Measurements from ENCODE around the gene BIK.

The BIK gene

GRCh38 chr22:43167001-43167589, 56.5 kb downstream of the BIK start:
- H3K27ac ChIP-seq (ENCODE audit: low read depth, low read length) = no peak overlapping the region
- WGBS (ENCODE audit: extremely low coverage, insufficient coverage, insufficient read length) = no CpG with 5 or more reads among the region's 19 CpGs
- peaks cover 23 to 35% of the 10 kb centered on the region in 2 experiments for H3K36me3 ChIP-seq (ENCODE audit: control insufficient read depth in 1 of 2, insufficient read depth in 2 of 2, low read length in 2 of 2)

GRCh38 chr22:43168471-43169309, 58.1 kb downstream of the BIK start:
- Histone ChIP-seq H3K36me3 (ENCODE audit: control insufficient read depth in 1 of 2, insufficient read depth in 2 of 2, low read length in 2 of 2) (peaks cover 33 to 45% of the 10 kb centered on the region in 2 experiments), H3K14ac (ENCODE audit: low read length) (no peak overlapping the region), H4K12ac (ENCODE audit: low read depth, low read length) (no peak overlapping the region), H2BK12ac (ENCODE audit: low read length) (peak overlapping the region; percentile 23), H3K4me3 (ENCODE audit: low read depth, low read length) (no peak overlapping the region), H3K4me2 (ENCODE audit: low read length) (peak overlapping the region; percentile 12), H3K9ac (ENCODE audit: low read length) (no peak overlapping the region), H3K79me2 (ENCODE audit: control insufficient read depth, insufficient read depth, low read length, poor library complexity) (no peaks in the 10 kb centered on the region), H3K27ac (ENCODE audit: low read depth, low read length) (peak overlapping the region; percentile 2), H4K91ac (ENCODE audit: low read depth, low read length) (peak overlapping the region; percentile 13), H3K27me3 (ENCODE audit: insufficient read depth, low read length) (no peaks in the 10 kb centered on the region), H2AK5ac (ENCODE audit: low read length) (peak overlapping the region; percentile 22), H3K4ac (ENCODE audit: low read depth, low read length) (no peak overlapping the region), H3K4me1 (ENCODE audit: control insufficient read depth in 1 of 2, insufficient read depth in 2 of 2, low read length in 2 of 2) (peaks cover 10 to 12% of the 10 kb centered on the region in 2 experiments), H2AFZ (ENCODE audit: insufficient read depth, low read length, poor library complexity) (no peak overlapping the region), H3K23ac (ENCODE audit: low read length) (no peak overlapping the region), H3K9me3 (ENCODE audit: insufficient read depth, low read depth, low read length) (no peaks in the 10 kb centered on the region), H3K18ac (ENCODE audit: low read length) (peak overlapping the region; percentile 15), H4K8ac (ENCODE audit: low read depth, low read length) (peak overlapping the region; percentile 22), H2BK120ac (ENCODE audit: insufficient read depth, low read length, poor library complexity) (no peak overlapping the region), H3K79me1 (ENCODE audit: low read length) (peaks cover 4% of the 10 kb centered on the region), H2BK5ac (ENCODE audit: low read depth, low read length, poor library complexity) (no peak overlapping the region)
- DNase-seq = peak; percentile 42 to 46
- no CpG with 5 or more reads among the region's 25 CpGs for WGBS (ENCODE audit: extremely low coverage, insufficient coverage, insufficient read length)

More at GRCh38 chr22:43167001-43167589, 56.5 kb downstream of the BIK start:
- Histone ChIP-seq H3K4ac (ENCODE audit: low read depth, low read length) (no peak overlapping the region), H3K27me3 (ENCODE audit: insufficient read depth, low read length) (no peaks in the 10 kb centered on the region), H3K9ac (ENCODE audit: low read length) (no peak overlapping the region), H2BK12ac (ENCODE audit: low read length) (no peak overlapping the region), H2AFZ (ENCODE audit: insufficient read depth, low read length, poor library complexity) (no peak overlapping the region), H2BK120ac (ENCODE audit: insufficient read depth, low read length, poor library complexity) (no peak overlapping the region), H3K4me3 (ENCODE audit: low read depth, low read length) (no peak overlapping the region), H3K18ac (ENCODE audit: low read length) (no peak overlapping the region), H4K91ac (ENCODE audit: low read depth, low read length) (no peak overlapping the region), H3K4me2 (ENCODE audit: low read length) (no peak overlapping the region), H3K23ac (ENCODE audit: low read length) (no peak overlapping the region), H4K12ac (ENCODE audit: low read depth, low read length) (no peak overlapping the region), H2AK5ac (ENCODE audit: low read length) (no peak overlapping the region), H4K8ac (ENCODE audit: low read depth, low read length) (no peak overlapping the region), H3K79me1 (ENCODE audit: low read length) (peaks cover 4% of the 10 kb centered on the region), H3K4me1 (ENCODE audit: control insufficient read depth in 1 of 2, insufficient read depth in 2 of 2, low read length in 2 of 2) (peaks cover 10 to 12% of the 10 kb centered on the region in 2 experiments), H3K9me3 (ENCODE audit: insufficient read depth, low read depth, low read length) (peaks cover 1% of the 10 kb centered on the region), H2BK5ac (ENCODE audit: low read depth, low read length, poor library complexity) (no peak overlapping the region), H3K79me2 (ENCODE audit: control insufficient read depth, insufficient read depth, low read length, poor library complexity) (no peaks in the 10 kb centered on the region), H3K14ac (ENCODE audit: low read length) (no peak overlapping the region)
- no peak for DNase-seq

- H3K14ac ChIP-seq (ENCODE audit: low read length) = no peak overlapping the region
- H3K23ac ChIP-seq (ENCODE audit: low read length) = no peak overlapping the region
- no peak overlapping the region for H4K8ac ChIP-seq (ENCODE audit: low read depth, low read length)
- no peak overlapping the region for H2BK5ac ChIP-seq (ENCODE audit: low read depth, low read length, poor library complexity)
- peaks cover 4% of the 10 kb centered on the region for H3K79me1 ChIP-seq (ENCODE audit: low read length)
- H3K4me3 ChIP-seq (ENCODE audit: low read depth, low read length) = no peak overlapping the region
- H3K4me1 ChIP-seq (ENCODE audit: control insufficient read depth in 1 of 2, insufficient read depth in 2 of 2, low read length in 2 of 2) = peaks cover 10 to 12% of the 10 kb centered on the region in 2 experiments
- WGBS (ENCODE audit: extremely low coverage, insufficient coverage, insufficient read length) = no CpG with 5 or more reads among the region's 23 CpGs
- H4K91ac ChIP-seq (ENCODE audit: low read depth, low read length) = no peak overlapping the region
- H3K9me3 ChIP-seq (ENCODE audit: insufficient read depth, low read depth, low read length) = no peaks in the 10 kb centered on the region
- no peak overlapping the region for H3K4ac ChIP-seq (ENCODE audit: low read depth, low read length)
- no peak for DNase-seq
- no peak overlapping the region for H3K18ac ChIP-seq (ENCODE audit: low read length)
- H3K79me2 ChIP-seq (ENCODE audit: control insufficient read depth, insufficient read depth, low read length, poor library complexity) = no peaks in the 10 kb centered on the region
- H3K36me3 ChIP-seq (ENCODE audit: control insufficient read depth in 1 of 2, insufficient read depth in 2 of 2, low read length in 2 of 2) = peaks cover 40 to 54% of the 10 kb centered on the region in 2 experiments
- no peak overlapping the region for H3K9ac ChIP-seq (ENCODE audit: low read length)
- H3K4me2 ChIP-seq (ENCODE audit: low read length) = no peak overlapping the region
- no peak overlapping the region for H2BK12ac ChIP-seq (ENCODE audit: low read length)
- H3K27ac ChIP-seq (ENCODE audit: low read depth, low read length) = no peak overlapping the region
- no peak overlapping the region for H4K12ac ChIP-seq (ENCODE audit: low read depth, low read length)
- H3K27me3 ChIP-seq (ENCODE audit: insufficient read depth, low read length) = no peaks in the 10 kb centered on the region
- H2AK5ac ChIP-seq (ENCODE audit: low read length) = no peak overlapping the region
- H2AFZ ChIP-seq (ENCODE audit: insufficient read depth, low read length, poor library complexity) = no peak overlapping the region
- no peak overlapping the region for H2BK120ac ChIP-seq (ENCODE audit: insufficient read depth, low read length, poor library complexity)
Observed at GRCh38 chr22:43169310-43170130, 59.0 kb downstream of the BIK start.

- Histone ChIP-seq H2BK12ac (ENCODE audit: low read length) (no peak overlapping the region), H3K4me3 (ENCODE audit: low read depth, low read length) (no peak overlapping the region), H3K4me1 (ENCODE audit: control insufficient read depth in 1 of 2, insufficient read depth in 2 of 2, low read length in 2 of 2) (peaks cover 10 to 12% of the 10 kb centered on the region in 2 experiments), H3K9me3 (ENCODE audit: insufficient read depth, low read depth, low read length) (no peaks in the 10 kb centered on the region), H4K8ac (ENCODE audit: low read depth, low read length) (no peak overlapping the region), H3K4me2 (ENCODE audit: low read length) (no peak overlapping the region), H3K27me3 (ENCODE audit: insufficient read depth, low read length) (no peaks in the 10 kb centered on the region), H3K36me3 (ENCODE audit: control insufficient read depth in 1 of 2, insufficient read depth in 2 of 2, low read length in 2 of 2) (peaks cover 44 to 55% of the 10 kb centered on the region in 2 experiments), H3K14ac (ENCODE audit: low read length) (no peak overlapping the region), H3K4ac (ENCODE audit: low read depth, low read length) (no peak overlapping the region), H4K91ac (ENCODE audit: low read depth, low read length) (no peak overlapping the region), H2AFZ (ENCODE audit: insufficient read depth, low read length, poor library complexity) (no peak overlapping the region), H3K23ac (ENCODE audit: low read length) (no peak overlapping the region), H3K18ac (ENCODE audit: low read length) (no peak overlapping the region), H2AK5ac (ENCODE audit: low read length) (no peak overlapping the region), H3K27ac (ENCODE audit: low read depth, low read length) (no peak overlapping the region), H3K79me2 (ENCODE audit: control insufficient read depth, insufficient read depth, low read length, poor library complexity) (no peaks in the 10 kb centered on the region), H4K12ac (ENCODE audit: low read depth, low read length) (no peak overlapping the region), H2BK120ac (ENCODE audit: insufficient read depth, low read length, poor library complexity) (no peak overlapping the region), H3K79me1 (ENCODE audit: low read length) (peaks cover 4% of the 10 kb centered on the region), H2BK5ac (ENCODE audit: low read depth, low read length, poor library complexity) (no peak overlapping the region), H3K9ac (ENCODE audit: low read length) (no peak overlapping the region)
- DNase-seq = no peak
- no CpG with 5 or more reads among the region's 9 CpGs for WGBS (ENCODE audit: extremely low coverage, insufficient coverage, insufficient read length)
Observed at GRCh38 chr22:43170131-43170480, 59.6 kb downstream of the BIK start.
